HG02885 (cell line): Measurements from ENCODE around the gene ST8SIA2.
"Not testable (repeated sequence)": the region's sequence is repeated elsewhere in the genome, so short reads cannot be mapped to it uniquely, and the experiment has no call there.

Experiments
- ATAC-seq: cut with Tn5 transposase; IDR thresholded peaks from one replicate; pipeline ENCODE4 v1.9.1; 2021; ENCODE audit warnings: mild to moderate bottlenecking; ENCODE audit not compliant: unreplicated experiment, poor library complexity

ST8SIA2 gene

GRCh38 chr15:92471288-92471687 is 77.6 kb downstream of the ST8SIA2 start:
- ATAC-seq: no peak

GRCh38 chr15:92473756-92474155 is 80.1 kb downstream of the ST8SIA2 start:
- no peak for ATAC-seq

- not testable (repeated sequence) for ATAC-seq
These were observed 86.0 kb downstream of the ST8SIA2 start for GRCh38 chr15:92479730-92480129.

- no peak for ATAC-seq
These were observed 86.7 kb downstream of the ST8SIA2 start for GRCh38 chr15:92480361-92480760.

- no peak for ATAC-seq
These were observed 91.8 kb downstream of the ST8SIA2 start for GRCh38 chr15:92485441-92485840.

- no peak for ATAC-seq
These were observed 99.0 kb downstream of the ST8SIA2 start for GRCh38 chr15:92492551-92493115.

GRCh38 chr15:92494806-92495336 is 101.2 kb downstream of the ST8SIA2 start:
- no peak for ATAC-seq

GRCh38 chr15:92495446-92495845 is 101.8 kb downstream of the ST8SIA2 start:
- no peak for ATAC-seq

- no peak for ATAC-seq
These were observed 106.2 kb downstream of the ST8SIA2 start for GRCh38 chr15:92499731-92500530.

GRCh38 chr15:92502336-92502735 is 108.7 kb downstream of the ST8SIA2 start:
- ATAC-seq: no peak

- ATAC-seq: no peak
These were observed 109.5 kb downstream of the ST8SIA2 start for GRCh38 chr15:92502930-92503857.

- ATAC-seq: no peak
These were observed 110.2 kb downstream of the ST8SIA2 start for GRCh38 chr15:92503889-92504288.

GRCh38 chr15:92505611-92506010 is 111.9 kb downstream of the ST8SIA2 start:
- no peak for ATAC-seq

GRCh38 chr15:92506506-92506905 is 112.8 kb downstream of the ST8SIA2 start:
- ATAC-seq: no peak

- ATAC-seq: no peak
These were observed 116.6 kb downstream of the ST8SIA2 start for GRCh38 chr15:92510163-92510882.
